H4 (cell line): ENCODE results near the gene UBE2D3. TPM values are rescaled to one million over a fixed set of nuclear protein-coding genes. Genes with fewer than 3 reads are reported as not detected.

ENCODE experiments used
- DNase-seq: peaks from one replicate; pipeline ENCODE4 v3.0.0-alpha.2; 2015; ENCODE audit warnings: low spot score
- total RNA-seq: library from RNA; depleted of rRNA; stranded (reverse); fragments of >200 nt; shearing (Covaris generic); gene quantifications from 2 replicates; pipeline ENCODE4 v1.2.3, GENCODE V29; 2014; rRNA removed

Gene UBE2D3
- total RNA-seq, 1 experiment from 2014 or later, result 525 TPM

DNA sequence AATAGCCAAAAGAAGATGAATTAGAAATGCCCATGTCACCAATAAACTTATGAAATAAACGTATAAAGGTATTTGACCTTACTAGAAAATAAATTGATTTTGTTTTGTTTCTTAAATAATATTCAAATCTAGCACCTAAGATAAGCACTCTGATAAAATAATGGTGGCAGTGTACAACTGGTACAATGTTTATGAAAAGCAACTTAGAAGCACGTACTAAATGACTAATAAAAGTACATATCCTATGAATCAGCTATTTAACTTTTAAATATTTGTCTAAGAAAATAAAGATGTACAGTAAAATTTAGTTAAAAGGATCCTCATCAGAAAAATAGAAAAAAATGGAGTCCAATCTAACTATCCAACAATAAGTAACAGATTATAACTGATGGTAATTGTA is 73.3 kb downstream of the UBE2D3 start:
- no peak for DNase-seq

DNA sequence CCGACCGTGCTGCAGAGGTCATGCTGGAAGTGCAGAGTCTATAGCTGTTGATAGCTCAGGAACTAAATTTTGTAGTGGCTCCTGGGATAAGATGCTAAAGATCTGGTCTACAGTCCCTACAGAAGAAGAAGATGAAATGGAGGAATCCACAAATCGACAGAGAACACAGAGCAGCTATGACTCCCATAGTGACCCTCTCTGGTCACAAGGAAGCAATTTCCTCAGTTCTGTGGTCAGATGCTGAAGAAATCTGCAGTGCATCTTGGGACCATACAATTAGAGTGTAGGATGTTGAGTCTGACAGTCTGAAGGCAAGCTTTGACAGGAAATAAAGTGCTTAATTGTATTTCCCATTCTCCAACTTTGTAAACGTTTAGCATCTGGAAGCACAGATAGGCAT is 75.4 kb downstream of the UBE2D3 start:
- DNase-seq, result no peak

Other genes with a start within 250 kb of the UBE2D3 start
- gene MANBA, start 66.6 kb downstream of the UBE2D3 start, total RNA-seq, result 13.5 and 22.1 TPM in 2 replicates
- gene CISD2, start 41.4 kb upstream of the UBE2D3 start, total RNA-seq, result 58.9 and 69.2 TPM in 2 replicates
- not detected in 2 replicates for gene SLC9B1, start 192.2 kb upstream of the UBE2D3 start, total RNA-seq
- gene SLC9B2, start 249.2 kb upstream of the UBE2D3 start, total RNA-seq, result 13.5 and 13.8 TPM in 2 replicates